ENCODE results near the gene KRT20.

- TF ChIP-seq EZH2 (IDR thresholded peaks at IDR 0.05; ENCODE audit: low read length) (no peak), CTCF (optimal IDR thresholded peaks at IDR 0.05 in 1 of 3, IDR thresholded peaks at IDR 0.05 in 1 of 3, conservative IDR thresholded peaks at IDR 0.05 in 1 of 3; ENCODE audit: extremely low read depth in 1 of 3, insufficient read depth in 2 of 3, low read length in 3 of 3) (no peak)
These were observed 12.6 kb downstream of the KRT20 start for GRCh38 chr17:40872416-40872815.

All from keratinocyte (primary cell).